Smooth muscle cell of the coronary artery (primary cell): ENCODE data around the gene UQCRFS1. TPM values are rescaled to one million over a fixed set of nuclear protein-coding genes. Genes with fewer than 3 reads are reported as not detected.

Experiments
- total RNA-seq: library from RNA; depleted of rRNA; stranded (reverse); fragments of >200 nt; gene quantifications from 2 replicates; pipeline ENCODE4 v1.2.3, GENCODE V29; 2014; ENCODE audit warnings: low replicate concordance

The UQCRFS1 gene
- total RNA-seq, result 11.9 and 29.2 TPM in 2 replicates

DNA sequence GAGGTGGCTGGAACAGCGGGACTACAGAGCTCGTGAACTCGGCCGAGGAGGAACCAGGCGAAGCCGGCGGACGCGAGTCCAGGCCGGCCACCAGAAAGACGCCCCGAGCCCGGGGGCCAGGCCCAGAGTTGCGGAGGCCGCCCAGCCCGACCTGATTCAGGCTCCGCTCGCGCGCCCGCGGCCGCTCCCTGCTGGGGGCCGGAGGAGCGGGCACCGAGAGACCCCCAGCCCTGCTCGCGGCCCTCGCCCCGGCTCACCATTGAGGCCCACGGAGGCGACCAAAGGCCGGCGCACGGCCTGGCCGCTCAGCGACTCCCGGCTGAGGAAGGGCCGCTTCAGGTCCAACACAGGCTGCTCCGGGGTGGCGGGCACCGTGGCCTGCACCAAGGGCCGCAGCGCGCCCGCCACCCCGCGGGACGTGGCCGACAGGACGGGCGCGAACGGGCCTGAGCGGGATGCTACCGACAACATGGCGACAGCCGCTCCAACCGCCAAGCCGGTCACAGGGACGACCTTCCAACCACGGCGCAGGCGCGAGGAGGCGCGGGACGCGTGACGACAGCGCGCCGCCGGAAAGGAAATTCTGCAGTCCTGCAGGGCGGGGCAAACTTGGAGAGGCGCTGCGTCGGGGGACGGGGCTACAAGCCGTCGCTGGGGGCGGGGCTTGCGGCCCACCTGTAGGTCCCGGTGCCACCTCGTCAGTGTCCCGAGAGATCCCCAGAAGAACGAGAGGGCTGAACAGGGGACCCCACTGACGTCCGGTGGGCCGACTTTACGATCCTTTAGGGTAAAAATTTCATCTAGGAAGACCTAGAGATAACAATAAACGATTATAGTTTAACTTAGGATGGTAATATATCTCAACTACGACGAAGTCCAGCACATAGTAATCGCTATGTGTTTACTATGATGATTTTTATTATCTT is at the start of gene UQCRFS1:
UQCRFS1 (minus strand) TSS at position 504 of the 926 bp plus-strand sequence; CDS start at position 471, 33 bp downstream.

